ENCODE results near the gene ZC3H4. TPM values are rescaled to one million over a fixed set of nuclear protein-coding genes. Genes with fewer than 3 reads are reported as not detected.

The ZC3H4 gene
- total RNA-seq, 1 donor from 2014 or later = 18.8 TPM

DNA sequence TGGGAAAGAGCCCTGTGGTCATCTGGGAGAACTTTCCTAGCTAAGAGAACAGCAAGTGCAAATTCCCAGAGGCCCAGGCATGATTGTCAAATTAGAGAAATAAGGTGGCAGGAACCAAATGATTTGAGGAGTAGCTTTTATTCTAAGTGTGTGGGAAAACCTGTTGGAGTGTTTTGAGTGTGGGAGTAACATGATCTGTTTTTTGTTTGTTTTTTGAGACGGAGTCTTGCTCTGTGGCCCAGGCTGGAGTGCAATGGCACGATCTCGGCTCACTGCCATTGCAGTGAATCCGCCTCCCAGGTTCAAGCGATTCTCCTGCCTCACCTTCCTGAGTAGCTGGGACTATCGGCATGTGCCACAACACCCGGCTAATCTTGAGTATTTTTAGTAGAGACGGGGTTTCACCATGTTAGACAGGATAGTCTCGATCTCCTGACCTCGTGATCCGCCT, 19.5 kb upstream of the ZC3H4 start:
- no peak for DNase-seq

DNA sequence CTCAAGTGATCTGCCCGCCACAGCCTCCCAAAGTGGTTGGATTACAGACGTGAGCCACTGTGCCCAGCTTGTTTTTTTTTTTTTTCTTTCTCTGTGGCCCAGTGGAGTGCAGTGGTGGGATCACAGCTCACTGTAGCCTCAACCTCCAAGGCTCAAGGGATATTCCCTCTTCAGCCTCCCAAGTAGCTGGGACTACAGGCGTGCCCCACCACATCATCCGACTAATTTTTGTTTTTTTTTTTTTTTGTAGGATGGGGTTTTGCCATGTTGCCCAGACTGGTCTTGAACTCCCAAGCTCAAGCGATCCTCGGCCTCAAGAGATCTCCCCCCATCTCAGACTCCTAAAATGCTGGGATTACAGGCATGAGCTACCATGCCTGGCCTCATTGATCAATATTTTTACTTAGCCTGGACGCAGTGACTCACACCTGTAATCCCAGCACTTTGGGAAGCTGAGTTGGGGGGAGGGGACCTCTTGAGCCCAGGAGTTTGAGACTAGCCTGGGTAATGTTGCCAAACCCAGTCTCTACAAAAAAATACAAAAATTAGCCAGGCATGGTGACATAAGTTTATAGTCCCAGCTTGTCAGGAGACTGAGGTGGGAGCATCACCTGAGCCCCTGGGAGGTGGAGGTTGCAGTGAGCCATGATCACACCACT, 18.7 kb upstream of the ZC3H4 start:
- DNase-seq = no peak

DNA sequence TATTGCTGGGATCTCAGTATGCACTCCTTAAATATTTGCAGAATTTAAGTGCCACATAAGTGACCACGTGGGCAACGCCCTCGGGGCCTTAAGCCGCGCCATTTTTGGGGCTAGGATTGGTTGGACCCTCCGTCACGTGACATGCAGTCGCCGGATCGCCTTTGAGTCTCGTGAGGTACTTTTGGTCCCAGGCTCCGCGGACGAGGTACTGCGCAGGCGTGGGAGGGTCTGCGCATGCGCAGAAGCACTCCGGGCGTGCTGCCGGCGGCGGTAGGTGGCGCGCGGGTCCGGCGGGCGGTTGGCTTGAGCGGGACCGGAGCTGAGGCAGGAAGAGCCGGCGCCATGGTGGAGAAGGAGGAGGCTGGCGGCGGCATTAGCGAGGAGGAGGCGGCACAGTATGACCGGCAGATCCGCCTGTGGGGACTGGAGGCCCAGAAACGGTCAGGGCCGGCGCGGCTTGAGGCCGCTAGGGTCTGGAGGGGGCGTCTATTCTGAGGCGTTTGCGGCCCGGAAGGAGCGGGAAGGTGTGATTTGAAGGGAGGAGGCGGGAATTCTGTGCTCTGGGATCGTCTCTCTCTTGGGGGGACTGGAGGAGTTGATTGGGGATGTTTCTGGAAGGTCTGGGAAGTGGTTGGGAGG, 17.1 kb upstream of the ZC3H4 start, which contains the start of gene SAE1:
Gene SAE1 (plus strand): TSS at position 247 of the 639 bp plus-strand sequence. CDS start 96 bp downstream, at position 343.
- DNase-seq = peak; percentile 99

GRCh38 chr19:47130120-47130588, 16.6 kb upstream of the ZC3H4 start:
- DNase-seq = no peak

DNA sequence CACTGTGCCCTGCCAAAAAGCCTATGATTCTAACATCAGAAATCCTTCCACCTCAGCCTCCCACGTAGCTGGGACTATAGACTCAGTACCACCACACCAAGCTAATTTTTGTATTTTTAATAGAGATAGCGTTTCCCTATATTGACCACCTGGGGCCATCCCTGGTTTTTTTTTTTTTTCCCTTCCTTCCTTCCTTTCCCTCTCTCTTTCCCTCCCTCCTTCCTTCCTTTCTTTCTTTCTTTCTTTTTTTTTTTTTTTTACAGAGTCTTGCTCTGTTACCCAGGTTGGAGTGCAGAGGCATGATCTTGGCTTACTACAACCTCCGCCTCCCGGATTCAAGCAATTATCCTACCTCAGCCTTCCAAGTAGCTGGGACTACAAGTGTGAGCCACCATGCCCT, 16.0 kb upstream of the ZC3H4 start:
- no peak for DNase-seq

DNA sequence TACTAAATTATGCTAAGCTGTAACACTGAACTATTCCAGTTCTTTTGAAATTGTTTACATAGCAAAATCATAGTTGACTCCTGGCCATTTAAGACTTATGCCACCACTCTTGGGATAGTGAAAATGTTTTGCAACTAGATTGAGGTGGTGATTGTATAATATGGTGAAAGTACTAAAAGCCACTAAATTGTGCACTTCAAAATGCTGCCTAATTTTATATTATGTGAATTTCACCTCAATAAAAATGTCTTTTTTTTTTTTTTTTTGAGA, 12.0 kb upstream of the ZC3H4 start:
- no peak for DNase-seq

DNA sequence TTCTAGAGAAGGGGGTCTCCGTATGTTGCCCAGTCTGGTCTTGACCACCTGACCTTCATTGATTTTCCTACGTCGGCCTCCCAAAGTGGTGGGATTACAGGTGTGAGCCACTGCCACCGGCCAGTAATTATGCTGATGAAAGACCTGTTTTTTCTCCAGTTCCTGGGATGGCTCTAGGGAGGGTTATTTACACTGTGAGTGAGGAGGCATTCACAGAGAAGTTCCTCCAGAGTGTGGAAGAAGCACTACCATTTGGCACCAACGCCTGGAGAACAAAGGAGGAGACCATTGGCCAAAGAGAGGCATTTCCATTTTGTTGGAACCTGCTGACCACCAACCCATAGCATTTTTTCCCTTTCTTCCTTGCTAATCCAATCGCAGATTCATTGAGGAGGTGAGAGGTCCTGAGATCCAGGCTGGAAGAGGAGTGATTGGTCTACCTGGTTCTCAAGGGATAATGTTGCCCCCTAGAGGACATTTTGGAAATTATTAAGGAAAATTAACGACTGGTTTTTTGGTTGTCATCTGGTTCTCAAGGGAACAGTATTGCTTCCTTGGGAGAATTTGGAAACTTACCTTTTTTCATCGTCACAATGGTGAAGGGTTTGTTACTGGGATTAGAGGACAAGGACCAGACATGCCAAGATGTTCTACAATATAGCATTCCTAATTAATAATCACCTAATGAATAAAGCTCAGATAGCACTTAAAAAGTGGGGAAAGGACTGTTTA, 11.5 kb upstream of the ZC3H4 start:
- DNase-seq = peak; percentile 89

DNA sequence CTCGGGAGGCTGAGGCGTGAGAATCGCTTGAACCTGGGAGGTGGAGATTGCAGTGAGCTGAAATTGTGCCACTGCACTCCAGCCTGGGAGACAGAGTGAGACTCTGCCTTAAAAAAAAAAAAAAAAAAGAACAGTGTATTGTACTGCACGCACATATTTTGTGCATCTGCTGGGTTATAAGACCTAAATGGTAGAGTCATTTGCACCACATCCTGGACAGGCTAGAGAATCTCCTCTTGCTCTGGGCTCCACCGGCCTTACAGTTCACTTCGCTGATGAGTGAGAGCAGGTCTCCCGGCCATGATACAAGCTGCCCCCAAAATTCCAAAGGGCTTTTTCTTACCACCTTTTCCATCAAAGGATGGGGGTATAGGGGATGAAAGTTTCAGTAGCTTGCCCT, 9.8 kb upstream of the ZC3H4 start:
- no peak for DNase-seq

- DNase-seq = no peak
Observed at GRCh38 chr19:47122359-47123335, 9.1 kb upstream of the ZC3H4 start.

DNA sequence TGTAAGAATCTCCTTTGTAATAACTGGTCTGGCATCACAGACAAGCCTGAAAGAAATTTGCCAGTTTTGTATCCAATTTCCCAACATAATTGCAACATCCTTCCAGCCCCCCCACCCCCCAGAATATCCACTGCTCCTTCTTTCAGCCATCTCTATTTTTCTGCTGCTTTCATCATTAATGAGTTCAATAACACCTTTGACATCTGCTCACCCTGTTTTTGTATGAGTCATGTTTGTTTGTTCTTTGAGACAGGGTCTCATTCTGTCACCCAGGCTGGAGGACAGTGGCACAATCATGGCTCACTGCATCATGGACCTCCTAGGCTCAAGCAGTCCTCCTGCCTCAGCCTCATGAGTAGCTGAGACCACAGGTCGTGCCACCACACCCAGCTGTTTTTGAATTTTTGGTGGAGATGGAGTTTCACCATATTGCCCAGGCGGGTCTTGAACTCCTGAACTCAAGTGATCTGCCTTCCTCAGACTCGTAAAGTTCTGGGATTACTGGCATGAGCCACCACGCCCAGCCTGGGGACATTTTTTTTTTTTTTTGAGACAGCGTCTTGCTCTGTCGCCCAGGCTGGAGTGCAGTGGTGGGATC, 7.0 kb upstream of the ZC3H4 start:
- DNase-seq = no peak

GRCh38 chr19:47113850-47114651, 475 bp upstream of the ZC3H4 start:
- peak; percentile 64 for DNase-seq

GRCh38 chr19:47112166-47112996, 1.2 kb downstream of the ZC3H4 start:
- peak; percentile 93 for DNase-seq

- no peak for DNase-seq
Observed at GRCh38 chr19:47111682-47112165, 1.9 kb downstream of the ZC3H4 start.

GRCh38 chr19:47111006-47111621, 2.5 kb downstream of the ZC3H4 start:
- peak; percentile 41 for DNase-seq

DNA sequence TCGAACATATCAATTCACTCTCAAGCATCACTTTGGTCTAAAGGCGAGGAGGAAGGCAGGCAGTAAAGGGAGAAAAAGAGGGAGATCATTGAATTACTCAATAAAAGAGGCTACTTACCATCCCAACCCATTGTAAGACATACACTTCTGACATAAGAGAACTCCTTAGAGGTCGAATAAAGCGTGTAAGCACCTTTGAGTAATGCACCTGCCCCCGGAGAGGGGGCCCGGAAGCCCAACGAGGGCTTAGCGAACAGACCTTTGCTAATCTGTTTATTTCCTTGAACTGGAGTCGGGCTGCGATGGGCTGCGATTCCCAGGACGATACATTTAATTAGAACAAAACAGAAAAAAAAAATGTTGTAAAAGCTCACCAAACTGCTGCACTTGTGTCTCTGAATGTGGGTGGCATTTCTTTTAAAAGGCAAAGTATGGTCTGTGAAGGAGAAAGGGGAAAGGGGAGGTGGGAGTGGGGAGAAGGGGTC, 3.0 kb downstream of the ZC3H4 start:
- DNase-seq = no peak

- peak; percentile 76 for DNase-seq
Observed at GRCh38 chr19:47109541-47110375, 3.8 kb downstream of the ZC3H4 start.

- DNase-seq = no peak
Observed at GRCh38 chr19:47109177-47109540, 4.4 kb downstream of the ZC3H4 start.
